HepG2 (cell line): ENCODE results near the gene KDM4F. TPM values are rescaled to one million over a fixed set of nuclear protein-coding genes. Genes with fewer than 3 reads are reported as not detected.

Experiments used
- ATAC-seq: fragments of 200-7000 bp; cut with Tn5 transposase; 3 replicates; pipeline ENCODE4 v1.9.1; 2020; ENCODE audit warnings: mild to moderate bottlenecking, moderate library complexity
- BruUV-seq: library from RNA; stranded (reverse); fragments of 400-500 nt; replicated peaks from 2 replicates; lab custom pipeline; 2021; lab: Mats Ljungman, UMichigan
- CTCF ChIA-PET: fragments of 300-600 bp; formaldehyde crosslinking; extraction: SDS; loops from one replicate; lab custom pipeline; 2021; ENCODE audit warnings: low total read pairs, inconsistent platforms, low intra/inter-chr PET ratio; lab: Yijun Ruan, JAX
- POLR2A ChIA-PET: fragments of 350-600 bp; sonication (Branson Sonifier 250); formaldehyde crosslinking; loops from one replicate; lab custom pipeline; 2020; ENCODE audit warnings: antibody characterized with exemption, inconsistent platforms; lab: Yijun Ruan, JAX
- DNase-seq: peaks from one replicate; pipeline ENCODE4 v3.0.0-alpha.2; 2015; ENCODE audit warnings: low spot score
- FAIRE-seq: peaks from 3 replicates; lab custom pipeline; 2011; peaks lifted over from hg19 to GRCh38; lab: Jason Lieb, UNC
- H2AFZ ChIP-seq: one replicate; pipeline ENCODE4 v1.6.1; 2011; ENCODE audit warnings: low read length, inconsistent platforms
- H3K27ac ChIP-seq: fragments of 300-600 bp; 3 replicates; pipeline ENCODE4 v1.8.0; 2011; ENCODE audit warnings: mixed run types, mild to moderate bottlenecking, mixed read lengths, low read length, inconsistent platforms; ENCODE audit not compliant: insufficient read depth; ENCODE audit errors: extremely low read length
- H3K27me3 ChIP-seq, 2 experiments: fragments of 200-600 bp in 1 of 2; 2 replicates in 1 of 2; 3 replicates in 1 of 2; pipeline versions ENCODE4 v1.6.0 to v1.8.0; 2011; ENCODE audit warnings: low read length in 2 of 2, mild to moderate bottlenecking in 2 of 2, moderate library complexity in 2 of 2, inconsistent platforms in 1 of 2; ENCODE audit not compliant: insufficient read depth in 2 of 2, control insufficient read depth in 1 of 2
- H3K36me3 ChIP-seq, 2 experiments: fragments of 200-600 bp in 1 of 2; replicated peaks in 1 of 2; 2 replicates in 1 of 2; 3 replicates in 1 of 2; pipeline versions ENCODE4 v1.5.1 to v1.8.0; 2011; ENCODE audit warnings: low read length in 2 of 2, inconsistent platforms in 1 of 2; ENCODE audit not compliant: insufficient read depth in 2 of 2, control insufficient read depth in 1 of 2
- H3K4me1 ChIP-seq: 2 replicates; pipeline ENCODE4 v1.5.1; 2012; ENCODE audit warnings: low read length, inconsistent platforms; ENCODE audit not compliant: insufficient read depth
- H3K4me2 ChIP-seq: 2 replicates; pipeline ENCODE4 v1.6.0; 2011; ENCODE audit warnings: low read depth, low read length, inconsistent platforms
- H3K4me3 ChIP-seq, 3 experiments: fragments of 200-600 bp in 1 of 3; sonication (generic), shearing (Covaris generic) in 1 of 3; replicated peaks in 1 of 3; 2 replicates each; pipeline ENCODE4 v1.5.1; 2011 to 2016; ENCODE audit warnings: low read length in 3 of 3, inconsistent platforms in 2 of 3, low read depth in 2 of 3, mild to moderate bottlenecking in 2 of 3, control low read depth in 1 of 3, mixed read lengths in 1 of 3; ENCODE audit not compliant: insufficient read depth in 1 of 3
- H3K79me2 ChIP-seq: one replicate; pipeline ENCODE4 v1.6.1; 2011; ENCODE audit warnings: low read length, inconsistent platforms; ENCODE audit not compliant: insufficient read depth
- H3K9ac ChIP-seq: 2 replicates; pipeline ENCODE4 v1.6.0; 2011; ENCODE audit warnings: mild to moderate bottlenecking, low read depth, low read length, inconsistent platforms; ENCODE audit not compliant: insufficient read depth
- H3K9me3 ChIP-seq: 2 replicates; pipeline ENCODE4 v1.5.1; 2012; ENCODE audit warnings: mild to moderate bottlenecking, low read length
- H4K20me1 ChIP-seq: 2 replicates; pipeline ENCODE4 v1.6.0; 2011; ENCODE audit warnings: inconsistent platforms, mild to moderate bottlenecking, low read length, moderate library complexity; ENCODE audit not compliant: insufficient read depth
- DR1 ChIP-seq: sonication (generic); formaldehyde crosslinking; IDR thresholded peaks from 2 replicates; pipeline ENCODE4 v1.8.0; 2021; ENCODE audit warnings: mild to moderate bottlenecking, missing genetic modification reagents, inconsistent platforms
- FOXM1 ChIP-seq: sonication (generic); formaldehyde crosslinking; IDR thresholded peaks from 2 replicates; pipeline ENCODE4 v1.5.0; 2020; ENCODE audit warnings: missing genetic modification reagents
- JUND ChIP-seq: sonication (generic); formaldehyde crosslinking; IDR thresholded peaks from 2 replicates; pipeline ENCODE4 v1.8.0; 2022; ENCODE audit warnings: mild to moderate bottlenecking, missing genetic modification reagents
- SIX1 ChIP-seq: sonication (generic); formaldehyde crosslinking; IDR thresholded peaks from 2 replicates; pipeline ENCODE4 v1.4.0; 2020; ENCODE audit warnings: missing genetic modification reagents, borderline replicate concordance
- SRSF1 ChIP-seq: fragments of 200-400 bp; formaldehyde crosslinking; optimal IDR thresholded peaks from 2 replicates; pipeline ENCODE3; 2017; ENCODE audit warnings: mild to moderate bottlenecking, low read depth, low read length, moderate library complexity
- TGIF2 ChIP-seq: IDR thresholded peaks from 2 replicates; pipeline ENCODE4 v1.6.1; 2016; ENCODE audit warnings: control low read depth, missing compliant biosample characterization
- ZFP36L1 ChIP-seq: sonication (generic); formaldehyde crosslinking; IDR thresholded peaks from 2 replicates; pipeline ENCODE4 v1.8.0; 2022; ENCODE audit warnings: mild to moderate bottlenecking, missing genetic modification reagents, moderate library complexity
- ZFP62 ChIP-seq: sonication (generic); formaldehyde crosslinking; IDR thresholded peaks from 2 replicates; pipeline ENCODE4 v1.4.0; 2020; ENCODE audit warnings: missing genetic modification reagents
- ZNF337 ChIP-seq: sonication (generic); formaldehyde crosslinking; IDR thresholded peaks from 2 replicates; pipeline ENCODE4 v1.5.1; 2020; ENCODE audit warnings: missing genetic modification reagents, low read depth, mild to moderate bottlenecking, borderline replicate concordance
- in situ Hi-C: cut with HindIII; loops from 2 replicates; pipeline ENCODE4 v1.10.0; 2017; ENCODE audit warnings: low pct_unique_long_range_greater_than_20kb; ENCODE audit not compliant: extremely low pct_ligation_motif_present
- intact Hi-C: fragments of 100-400 bp; cut with micrococcal nuclease; formaldehyde crosslinking; loops from one replicate; pipeline ENCODE4 v1.10.0; 2022; ENCODE audit not compliant: unreplicated experiment
- polyA plus RNA-seq, 8 experiments: library from polyadenylated mRNA; depleted of rRNA in 3 of 8; stranded (reverse) in 7 of 8; unstranded in 1 of 8; fragments of >200 nt; fragmentation: Illumina TruSeq in 4 of 8; extraction: Trizol in 4 of 8; gene quantifications; 2 replicates each; pipeline versions ENCODE4 v1.2.1 to v1.2.3, GENCODE V29; 2011 to 2016; ENCODE audit warnings: low read depth in 4 of 8, missing spikeins in 1 of 8, mixed read lengths in 1 of 8; ENCODE audit not compliant: insufficient read depth in 1 of 8
- total RNA-seq, 5 experiments: library from RNA; depleted of rRNA; stranded (reverse); fragments of >200 nt; fragmentation: Illumina TruSeq; extraction: Trizol; gene quantifications; 2 replicates each; pipeline ENCODE4 v1.2.3, GENCODE V29; 2016; ENCODE audit warnings: low read depth in 1 of 5
- TF ChIP-seq, protein P1 (sequence below): sonication (generic); formaldehyde crosslinking; IDR thresholded peaks from 2 replicates; pipeline ENCODE4 v1.5.0; 2020; ENCODE audit warnings: mild to moderate bottlenecking, missing genetic modification reagents
- TF ChIP-seq, protein P2 (sequence below): sonication (generic); formaldehyde crosslinking; IDR thresholded peaks from 2 replicates; pipeline ENCODE4 v1.8.0; 2022; ENCODE audit warnings: mild to moderate bottlenecking, missing genetic modification reagents
- TF ChIP-seq, protein P3 (sequence below): sonication (generic); formaldehyde crosslinking; IDR thresholded peaks from 2 replicates; pipeline ENCODE4 v1.8.1; 2023; ENCODE audit warnings: mild to moderate bottlenecking, missing genetic modification reagents
- TF ChIP-seq, protein P4 (sequence below): sonication (generic); formaldehyde crosslinking; IDR thresholded peaks from 2 replicates; pipeline ENCODE4; 2020; ENCODE audit warnings: missing genetic modification reagents, mild to moderate bottlenecking, borderline replicate concordance

The KDM4F gene
- total and polyA plus RNA-seq, 2 of the 13 experiments (the other 11 are each of a cell fraction or from before 2014, with no cell fraction given), result not detected

DNA sequence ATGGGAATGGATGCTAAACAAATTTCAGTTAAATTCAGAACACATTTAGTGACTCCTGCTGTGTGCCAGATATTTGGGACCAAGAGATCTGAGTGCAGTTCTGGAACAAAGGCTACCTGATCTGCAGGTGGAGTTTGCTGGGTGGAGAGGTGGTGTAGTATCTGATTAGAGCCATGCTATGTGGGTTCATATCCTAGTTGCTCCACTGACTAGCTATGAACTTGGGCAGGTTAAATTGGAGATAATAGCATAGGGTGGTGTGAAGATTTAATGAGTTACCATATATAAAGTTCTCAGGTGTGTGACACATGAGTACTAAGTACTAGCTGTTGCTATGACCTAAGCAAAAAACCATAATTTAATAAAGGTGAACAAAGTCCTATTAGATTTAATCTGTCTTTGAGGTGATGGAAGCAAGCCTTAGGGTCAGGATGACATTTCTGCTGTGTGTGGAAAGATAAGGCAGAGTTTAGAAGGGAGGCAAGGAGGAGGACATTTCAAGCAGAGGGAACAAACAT lies 42.5 kb downstream of the KDM4F start:
- peaks cover 44% of the 10 kb centered on the region for H3K4me1 ChIP-seq
- CTCF ChIA-PET, result no interaction called here
- 0 out of 5 replicates have a peak, but pooled peaks cover 1 to 2% of the 10 kb centered on the region in 2 experiments for H3K27me3 ChIP-seq
- intact Hi-C loops, result loop anchor here (2.0 kb wide), 1 partner anchor 59 kb away; no protein-coding TSS in a partner anchor
- H3K9me3 ChIP-seq, result no peaks in the 10 kb centered on the region
- H3K4me2 ChIP-seq, result no peak overlapping the region
- POLR2A ChIA-PET, result interaction anchor here (3.6 kb wide), 1 partner anchor 24 kb away, joined by 48 read pairs; the partner anchor contains the start of gene SRSF8
- no peak overlapping the region for H2AFZ ChIP-seq
- ATAC-seq (no peak), FAIRE-seq (no peak), DNase-seq (no peak)
- no peaks in the 10 kb centered on the region for H4K20me1 ChIP-seq
- in situ Hi-C loops, result loop anchor here (25.0 kb wide), 1 partner anchor 146 kb away; the partner anchor contains the start of gene SESN3
- no peak overlapping the region for H3K4me3 ChIP-seq
- TSS peak; percentile 47 for BruUV-seq
- no peak overlapping the region for H3K27ac ChIP-seq
- H3K9ac ChIP-seq, result no peak overlapping the region
- H3K36me3 ChIP-seq, result no peaks in the 10 kb centered on the region
- no peaks in the 10 kb centered on the region for H3K79me2 ChIP-seq
- no peak for TF ChIP-seq ZFP62
- TF ChIP-seq TGIF2 (CRISPR knock-in tag), result no peak
- no peak for TF ChIP-seq DR1 (CRISPR knock-in tag)
- TF ChIP-seq, protein P1, sequence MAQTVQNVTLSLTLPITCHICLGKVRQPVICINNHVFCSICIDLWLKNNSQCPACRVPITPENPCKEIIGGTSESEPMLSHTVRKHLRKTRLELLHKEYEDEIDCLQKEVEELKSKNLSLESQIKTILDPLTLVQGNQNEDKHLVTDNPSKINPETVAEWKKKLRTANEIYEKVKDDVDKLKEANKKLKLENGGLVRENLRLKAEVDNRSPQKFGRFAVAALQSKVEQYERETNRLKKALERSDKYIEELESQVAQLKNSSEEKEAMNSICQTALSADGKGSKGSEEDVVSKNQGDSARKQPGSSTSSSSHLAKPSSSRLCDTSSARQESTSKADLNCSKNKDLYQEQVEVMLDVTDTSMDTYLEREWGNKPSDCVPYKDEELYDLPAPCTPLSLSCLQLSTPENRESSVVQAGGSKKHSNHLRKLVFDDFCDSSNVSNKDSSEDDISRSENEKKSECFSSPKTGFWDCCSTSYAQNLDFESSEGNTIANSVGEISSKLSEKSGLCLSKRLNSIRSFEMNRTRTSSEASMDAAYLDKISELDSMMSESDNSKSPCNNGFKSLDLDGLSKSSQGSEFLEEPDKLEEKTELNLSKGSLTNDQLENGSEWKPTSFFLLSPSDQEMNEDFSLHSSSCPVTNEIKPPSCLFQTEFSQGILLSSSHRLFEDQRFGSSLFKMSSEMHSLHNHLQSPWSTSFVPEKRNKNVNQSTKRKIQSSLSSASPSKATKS (CRISPR knock-in tag), result no peak
- TF ChIP-seq, protein P2, sequence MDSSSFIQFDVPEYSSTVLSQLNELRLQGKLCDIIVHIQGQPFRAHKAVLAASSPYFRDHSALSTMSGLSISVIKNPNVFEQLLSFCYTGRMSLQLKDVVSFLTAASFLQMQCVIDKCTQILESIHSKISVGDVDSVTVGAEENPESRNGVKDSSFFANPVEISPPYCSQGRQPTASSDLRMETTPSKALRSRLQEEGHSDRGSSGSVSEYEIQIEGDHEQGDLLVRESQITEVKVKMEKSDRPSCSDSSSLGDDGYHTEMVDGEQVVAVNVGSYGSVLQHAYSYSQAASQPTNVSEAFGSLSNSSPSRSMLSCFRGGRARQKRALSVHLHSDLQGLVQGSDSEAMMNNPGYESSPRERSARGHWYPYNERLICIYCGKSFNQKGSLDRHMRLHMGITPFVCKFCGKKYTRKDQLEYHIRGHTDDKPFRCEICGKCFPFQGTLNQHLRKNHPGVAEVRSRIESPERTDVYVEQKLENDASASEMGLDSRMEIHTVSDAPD (CRISPR knock-in tag), result no peak
- TF ChIP-seq, protein P3, sequence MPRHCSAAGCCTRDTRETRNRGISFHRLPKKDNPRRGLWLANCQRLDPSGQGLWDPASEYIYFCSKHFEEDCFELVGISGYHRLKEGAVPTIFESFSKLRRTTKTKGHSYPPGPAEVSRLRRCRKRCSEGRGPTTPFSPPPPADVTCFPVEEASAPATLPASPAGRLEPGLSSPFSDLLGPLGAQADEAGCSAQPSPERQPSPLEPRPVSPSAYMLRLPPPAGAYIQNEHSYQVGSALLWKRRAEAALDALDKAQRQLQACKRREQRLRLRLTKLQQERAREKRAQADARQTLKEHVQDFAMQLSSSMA (CRISPR knock-in tag), result no peak
- TF ChIP-seq SIX1 (CRISPR knock-in tag), result no peak
- TF ChIP-seq JUND (CRISPR knock-in tag), result no peak
- no peak for TF ChIP-seq SRSF1
- no peak for TF ChIP-seq FOXM1 (CRISPR knock-in tag)
- TF ChIP-seq, protein P4, sequence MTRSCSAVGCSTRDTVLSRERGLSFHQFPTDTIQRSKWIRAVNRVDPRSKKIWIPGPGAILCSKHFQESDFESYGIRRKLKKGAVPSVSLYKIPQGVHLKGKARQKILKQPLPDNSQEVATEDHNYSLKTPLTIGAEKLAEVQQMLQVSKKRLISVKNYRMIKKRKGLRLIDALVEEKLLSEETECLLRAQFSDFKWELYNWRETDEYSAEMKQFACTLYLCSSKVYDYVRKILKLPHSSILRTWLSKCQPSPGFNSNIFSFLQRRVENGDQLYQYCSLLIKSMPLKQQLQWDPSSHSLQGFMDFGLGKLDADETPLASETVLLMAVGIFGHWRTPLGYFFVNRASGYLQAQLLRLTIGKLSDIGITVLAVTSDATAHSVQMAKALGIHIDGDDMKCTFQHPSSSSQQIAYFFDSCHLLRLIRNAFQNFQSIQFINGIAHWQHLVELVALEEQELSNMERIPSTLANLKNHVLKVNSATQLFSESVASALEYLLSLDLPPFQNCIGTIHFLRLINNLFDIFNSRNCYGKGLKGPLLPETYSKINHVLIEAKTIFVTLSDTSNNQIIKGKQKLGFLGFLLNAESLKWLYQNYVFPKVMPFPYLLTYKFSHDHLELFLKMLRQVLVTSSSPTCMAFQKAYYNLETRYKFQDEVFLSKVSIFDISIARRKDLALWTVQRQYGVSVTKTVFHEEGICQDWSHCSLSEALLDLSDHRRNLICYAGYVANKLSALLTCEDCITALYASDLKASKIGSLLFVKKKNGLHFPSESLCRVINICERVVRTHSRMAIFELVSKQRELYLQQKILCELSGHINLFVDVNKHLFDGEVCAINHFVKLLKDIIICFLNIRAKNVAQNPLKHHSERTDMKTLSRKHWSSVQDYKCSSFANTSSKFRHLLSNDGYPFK (CRISPR knock-in tag), result no peak
- no peak for TF ChIP-seq ZFP36L1
- TF ChIP-seq ZNF337 (CRISPR knock-in tag), result no peak
